Stomach (tissue), 4 donors: ENCODE data around the gene MAP7.

Experiments used
- EP300 ChIP-seq: sonication (generic); formaldehyde crosslinking; IDR thresholded peaks from one replicate; pipeline ENCODE4 v1.6.1; 2017; ENCODE audit warnings: antibody characterized with exemption
- POLR2A ChIP-seq, 4 donors: fragments of 450-650 bp; IDR thresholded peaks; one replicate each; pipeline ENCODE4 v1.6.1; 2016; ENCODE audit warnings: antibody characterized with exemption in 4 of 4, control low read depth in 2 of 4, mild to moderate bottlenecking in 1 of 4, moderate library complexity in 1 of 4
- TF ChIP-seq, protein P1 (sequence below), 7 experiments: fragments of 450-650 bp in 4 of 7; fragments of 200-600 bp in 3 of 7; sonication (generic) in 3 of 7; IDR thresholded peaks; one replicate each; pipeline ENCODE4 v1.5.1; 2016 to 2019; ENCODE audit warnings: antibody characterized with exemption in 7 of 7, control low read depth in 2 of 7, mild to moderate bottlenecking in 1 of 7

DNA sequence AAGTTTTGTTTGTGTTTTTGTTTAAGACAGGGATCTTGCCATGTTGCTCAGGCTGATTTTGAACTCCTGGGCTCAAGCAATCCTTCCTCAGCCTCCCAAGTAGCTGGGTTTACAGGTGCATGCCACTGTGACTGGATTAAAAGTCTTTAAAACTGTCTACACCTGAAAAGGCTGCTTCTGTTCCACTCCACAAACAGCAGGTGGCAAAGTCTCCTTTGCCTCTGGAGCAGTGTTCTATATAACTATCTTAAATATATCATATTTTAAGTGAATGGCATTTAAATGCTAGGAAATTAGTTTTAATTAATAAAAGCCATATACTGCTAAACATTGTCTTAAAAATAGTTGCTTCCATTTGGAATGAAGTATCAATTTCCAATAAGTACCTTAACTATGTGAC lies 171.3 kb downstream of the MAP7 start:
- TF ChIP-seq, protein P1, sequence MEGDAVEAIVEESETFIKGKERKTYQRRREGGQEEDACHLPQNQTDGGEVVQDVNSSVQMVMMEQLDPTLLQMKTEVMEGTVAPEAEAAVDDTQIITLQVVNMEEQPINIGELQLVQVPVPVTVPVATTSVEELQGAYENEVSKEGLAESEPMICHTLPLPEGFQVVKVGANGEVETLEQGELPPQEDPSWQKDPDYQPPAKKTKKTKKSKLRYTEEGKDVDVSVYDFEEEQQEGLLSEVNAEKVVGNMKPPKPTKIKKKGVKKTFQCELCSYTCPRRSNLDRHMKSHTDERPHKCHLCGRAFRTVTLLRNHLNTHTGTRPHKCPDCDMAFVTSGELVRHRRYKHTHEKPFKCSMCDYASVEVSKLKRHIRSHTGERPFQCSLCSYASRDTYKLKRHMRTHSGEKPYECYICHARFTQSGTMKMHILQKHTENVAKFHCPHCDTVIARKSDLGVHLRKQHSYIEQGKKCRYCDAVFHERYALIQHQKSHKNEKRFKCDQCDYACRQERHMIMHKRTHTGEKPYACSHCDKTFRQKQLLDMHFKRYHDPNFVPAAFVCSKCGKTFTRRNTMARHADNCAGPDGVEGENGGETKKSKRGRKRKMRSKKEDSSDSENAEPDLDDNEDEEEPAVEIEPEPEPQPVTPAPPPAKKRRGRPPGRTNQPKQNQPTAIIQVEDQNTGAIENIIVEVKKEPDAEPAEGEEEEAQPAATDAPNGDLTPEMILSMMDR (IDR thresholded peaks at IDR 0.05), result peak in 2 of 7 experiments; percentile 14 to 18
- TF ChIP-seq POLR2A (IDR thresholded peaks at IDR 0.05) (no peak), EP300 (no peak)
